T-helper 22 cell (primary cell): ENCODE data around the gene KY.

Experiments
- DNase-seq: peaks from one replicate; pipeline ENCODE4 v3.0.0-alpha.2; 2020; ENCODE audit warnings: low read depth

The KY gene

DNA sequence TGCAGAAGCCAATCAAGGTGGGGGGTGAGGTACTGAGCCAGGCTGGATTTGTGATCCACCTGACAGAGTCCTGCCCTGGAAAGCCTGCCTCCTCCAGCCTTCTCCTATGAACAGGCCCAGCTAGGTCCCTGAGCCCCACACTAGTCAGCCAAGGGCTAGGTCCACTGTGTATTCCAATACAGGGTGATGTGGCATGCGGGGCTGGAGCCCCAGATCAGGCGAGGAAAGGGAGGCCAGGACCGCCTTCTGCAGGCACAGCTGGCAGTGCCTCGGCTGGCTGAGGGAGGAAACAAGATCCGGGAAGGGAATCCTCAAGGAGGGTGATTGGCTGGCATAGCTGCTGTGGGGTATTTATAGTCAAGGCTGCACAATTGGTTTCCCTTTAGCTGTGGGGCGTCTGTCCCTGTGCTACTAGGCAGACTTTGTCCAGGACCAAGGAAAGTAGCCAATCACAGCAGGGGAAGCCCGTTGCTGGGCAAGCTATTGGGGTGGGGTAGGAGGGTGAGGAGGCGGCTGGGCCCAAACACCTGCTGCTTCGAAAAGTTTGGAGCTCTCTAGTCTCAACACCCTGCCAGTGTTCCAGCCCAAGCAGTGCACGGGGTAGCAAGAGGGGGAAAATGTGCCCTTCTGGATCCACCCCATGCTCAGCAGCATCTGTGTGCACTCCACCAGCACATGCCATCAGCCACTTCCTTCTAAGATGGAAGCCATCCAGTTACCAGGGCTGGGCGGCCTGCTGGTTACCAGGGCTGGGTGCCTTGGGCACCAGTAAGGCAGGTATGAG, 5.9 kb downstream of the KY start:
- DNase-seq, result no peak

- DNase-seq, result no peak
Observed at GRCh38 chr3:134643150-134643675, 7.6 kb downstream of the KY start.

GRCh38 chr3:134642445-134643149, 8.2 kb downstream of the KY start:
- DNase-seq, result no peak

DNA sequence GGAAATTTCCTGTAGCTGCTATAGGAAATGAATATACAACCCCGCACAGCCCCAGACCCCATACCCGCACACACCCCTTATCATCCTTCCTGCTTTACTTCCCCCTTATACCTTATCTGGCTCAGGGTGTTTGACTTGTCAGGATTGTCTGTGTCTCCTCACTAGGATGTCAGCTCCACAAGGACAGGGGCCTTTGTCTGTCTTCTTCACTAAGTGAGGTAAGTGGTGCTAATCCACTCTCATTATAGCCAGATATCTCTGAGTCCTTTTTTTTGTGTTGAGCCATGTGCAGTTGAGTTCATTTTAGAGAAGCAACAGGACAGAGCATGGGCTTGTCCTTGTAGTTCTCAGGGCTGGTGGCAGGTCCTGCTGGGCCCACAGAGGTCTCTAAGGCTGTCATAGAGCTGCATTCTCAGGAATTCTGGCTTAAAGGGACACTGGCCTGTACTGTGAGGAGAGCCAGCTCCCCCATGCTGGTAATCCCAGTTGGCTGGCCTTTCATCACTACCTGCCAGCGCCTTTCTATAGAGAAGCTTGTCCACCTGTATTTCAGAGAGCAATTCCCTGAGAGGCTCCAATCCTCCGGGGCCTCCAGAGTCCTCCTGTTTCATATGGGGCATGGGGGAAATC, 9.0 kb downstream of the KY start:
- no peak for DNase-seq

DNA sequence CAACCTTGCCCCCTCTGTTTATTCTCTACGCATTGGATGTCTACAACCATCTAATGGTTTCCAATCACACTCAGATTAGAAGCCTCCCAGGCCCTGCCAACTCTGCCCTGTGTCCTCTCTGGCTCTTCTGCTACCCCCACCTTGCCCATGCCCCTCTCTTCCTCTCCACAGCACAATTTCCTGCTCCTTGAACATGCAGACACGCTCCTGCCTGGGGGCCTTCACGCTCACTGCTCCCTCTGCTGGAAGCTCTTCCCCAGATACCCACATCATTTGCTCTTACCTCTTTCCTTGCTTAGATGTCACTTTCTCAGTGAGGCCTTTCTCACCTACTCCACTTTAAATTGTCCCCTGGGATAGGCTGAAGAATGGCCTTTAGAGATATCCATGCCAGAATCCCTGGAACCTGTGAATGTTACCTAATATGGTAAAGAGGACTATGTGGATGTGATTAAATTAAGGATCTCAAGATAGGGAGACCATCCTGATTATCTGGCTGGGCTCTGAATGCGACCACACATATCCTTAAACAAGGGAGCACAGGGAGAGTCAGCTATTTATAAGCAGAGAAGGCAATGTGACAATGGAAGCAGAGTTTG, 9.9 kb downstream of the KY start:
- no peak for DNase-seq

- no peak for DNase-seq
Observed at GRCh38 chr3:134640378-134640777, 10.4 kb downstream of the KY start.

DNA sequence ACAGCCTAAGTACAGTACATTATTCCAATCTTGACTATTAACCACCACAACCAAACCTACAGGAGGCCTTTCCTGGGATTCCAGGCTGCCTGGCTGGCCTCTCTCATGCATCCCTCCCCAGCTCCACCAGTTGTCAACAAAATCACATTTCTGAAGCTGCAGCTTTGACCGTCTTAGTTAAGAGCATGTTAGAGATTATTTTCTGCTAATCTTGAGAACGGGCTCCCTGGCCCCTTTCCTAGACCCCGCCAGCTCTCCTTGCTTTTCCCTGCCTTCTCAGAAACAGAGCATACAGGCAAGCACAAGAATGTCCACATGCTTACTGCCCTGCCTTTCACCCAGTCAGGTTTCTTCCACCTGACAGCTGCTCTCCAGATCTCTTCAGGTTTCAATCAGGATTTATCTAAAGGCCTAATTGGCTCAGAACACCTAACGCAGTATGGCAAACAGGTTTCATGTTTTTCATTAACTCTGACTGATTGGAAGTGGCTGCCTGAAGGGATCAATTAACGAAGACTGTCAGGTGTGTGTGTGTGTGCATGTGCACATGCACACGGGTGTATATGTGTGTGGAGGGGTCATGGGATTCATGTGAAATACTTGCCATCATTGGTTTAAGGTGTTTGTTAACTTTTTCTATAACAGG, 12.3 kb downstream of the KY start:
- no peak for DNase-seq

GRCh38 chr3:134636406-134636805, 14.4 kb downstream of the KY start:
- DNase-seq, result no peak

- DNase-seq, result no peak
Observed at GRCh38 chr3:134630506-134630905, 20.3 kb downstream of the KY start.

DNA sequence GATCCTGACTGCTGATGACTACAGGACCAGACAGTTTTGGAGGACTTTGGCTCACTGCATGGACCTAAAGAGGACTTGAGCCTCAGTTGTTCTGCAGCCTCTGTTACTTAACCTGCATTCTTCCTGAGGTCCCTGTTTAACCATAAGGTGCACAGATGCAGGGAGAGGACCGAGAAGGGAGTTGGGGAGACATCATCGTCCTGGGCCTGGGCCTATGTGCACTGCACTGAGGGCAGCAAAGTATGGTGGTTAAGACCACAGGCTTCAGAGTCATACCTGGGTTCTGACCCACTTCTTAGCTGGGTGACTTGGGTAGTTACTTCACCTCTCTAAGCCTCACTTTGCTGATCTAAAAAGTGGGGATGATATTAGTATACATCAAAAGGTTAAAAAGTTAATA, 21.9 kb downstream of the KY start:
- DNase-seq, result no peak

DNA sequence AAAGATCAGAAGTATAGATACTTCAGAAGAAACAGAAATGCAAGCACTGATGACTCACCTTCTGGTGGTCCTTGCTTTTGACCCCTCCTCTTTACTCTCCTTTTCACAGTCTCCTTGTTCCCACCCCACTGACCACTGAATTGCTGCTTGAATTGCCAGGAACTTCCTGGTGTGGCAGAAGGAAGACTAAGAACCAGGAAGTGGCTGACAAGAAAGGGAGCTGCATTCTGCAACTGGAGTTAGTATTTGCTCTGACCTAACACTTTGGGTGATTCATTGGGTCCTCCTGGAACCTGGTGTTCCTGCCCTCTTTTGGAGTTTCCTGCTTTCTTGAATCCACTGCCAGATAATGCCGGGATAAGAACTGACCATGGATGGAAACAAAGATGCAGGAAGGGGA, 23.0 kb downstream of the KY start:
- DNase-seq, result no peak

DNA sequence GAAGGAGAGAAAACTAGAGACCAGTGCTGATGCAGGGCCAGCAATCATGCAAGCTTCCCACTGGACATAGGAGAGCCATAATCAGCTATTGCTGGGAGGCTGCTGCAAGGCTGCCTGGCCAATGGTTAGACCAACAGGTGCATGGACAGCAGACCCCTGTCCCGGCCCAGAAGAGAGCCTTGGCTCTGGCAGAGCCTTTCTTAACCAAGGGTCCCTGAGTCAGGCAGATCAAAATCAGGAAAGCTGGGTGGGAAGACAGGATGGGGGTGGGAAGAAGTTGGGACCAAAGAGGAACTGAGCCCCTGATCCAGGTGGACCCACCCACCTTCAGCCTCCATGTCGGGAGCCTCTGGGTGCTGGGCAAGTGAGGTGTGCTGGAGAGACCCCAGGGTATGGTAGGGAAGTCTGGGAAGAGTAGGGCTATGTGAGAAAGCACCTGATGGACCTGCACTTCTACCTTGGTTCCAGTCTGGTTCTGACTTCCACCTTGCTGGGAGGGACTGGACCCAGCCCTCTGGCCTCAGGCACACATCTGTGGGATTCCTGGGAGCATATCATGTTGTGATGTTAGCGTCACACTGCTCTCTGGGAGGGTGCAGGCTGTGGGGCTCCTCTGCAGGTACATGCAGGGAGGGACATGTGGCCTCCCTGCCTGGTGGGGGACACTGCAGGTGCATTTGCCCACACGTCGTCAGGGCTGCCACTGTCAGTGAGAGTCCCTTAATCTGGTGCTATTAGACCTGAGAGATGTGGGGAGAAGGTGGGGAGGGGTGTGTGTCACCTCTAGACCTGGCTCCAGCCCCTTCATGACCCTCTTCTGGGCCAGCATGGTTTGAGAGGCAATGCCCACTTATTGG, 24.7 kb downstream of the KY start:
- DNase-seq, result no peak

DNA sequence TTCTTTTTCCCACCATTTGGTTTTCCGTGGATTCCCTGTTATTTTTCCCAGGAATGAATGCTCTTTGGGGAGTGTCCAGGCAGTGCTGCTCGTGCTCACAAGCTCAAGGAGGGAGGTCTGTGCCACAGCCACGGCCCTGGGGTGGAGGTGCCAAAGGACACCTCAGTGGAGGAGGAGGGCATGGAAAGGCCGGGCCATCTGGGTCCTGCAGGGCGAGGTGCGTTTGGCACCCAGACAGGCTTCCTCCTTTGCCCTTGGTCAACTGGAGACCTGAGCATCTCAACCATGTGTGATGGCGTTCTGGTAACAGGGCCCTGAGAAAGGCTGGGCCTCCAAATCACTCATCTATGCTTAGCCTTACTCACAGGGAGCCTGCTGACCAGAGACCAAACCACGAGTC, 25.4 kb downstream of the KY start:
- no peak for DNase-seq

DNA sequence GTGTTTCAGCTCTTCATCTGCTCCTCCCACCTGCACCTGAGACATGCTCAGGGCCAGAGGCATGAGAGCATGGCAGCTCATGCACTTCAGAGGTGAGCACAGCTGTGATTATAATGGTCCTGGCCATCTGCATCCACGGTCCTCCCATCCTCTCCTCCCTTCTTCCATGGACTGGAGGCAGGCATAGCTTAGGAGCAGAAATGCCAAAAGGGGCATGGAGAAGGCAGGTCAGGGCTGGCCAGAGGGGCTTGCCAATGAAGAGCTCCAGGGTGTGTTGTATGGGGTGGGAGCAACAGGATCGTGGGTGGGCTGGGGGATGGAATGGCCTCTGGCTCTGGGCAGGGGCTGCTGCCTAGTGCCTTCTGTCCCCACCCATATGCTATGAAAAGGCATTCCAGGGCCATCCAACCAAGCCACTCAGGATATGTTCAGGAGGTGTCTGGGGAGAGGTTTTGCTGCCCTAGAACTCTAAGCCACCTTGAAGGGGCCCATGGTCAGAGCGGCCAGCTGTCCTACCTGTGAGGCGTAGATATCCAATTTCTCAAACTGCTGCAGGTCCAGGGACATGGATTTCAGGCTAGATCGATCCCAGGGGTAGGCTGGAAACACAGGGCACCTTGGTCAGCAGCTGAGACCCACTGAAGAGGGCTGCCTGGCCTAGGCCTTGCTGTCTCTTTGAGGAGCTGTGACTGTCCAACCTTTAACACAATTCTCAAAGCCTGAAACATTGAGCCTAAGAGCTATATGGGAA, 26.1 kb downstream of the KY start:
- DNase-seq, result no peak

- DNase-seq, result no peak
Observed at GRCh38 chr3:134623615-134624245, 27.1 kb downstream of the KY start.

GRCh38 chr3:134622806-134623365, 27.9 kb downstream of the KY start:
- no peak for DNase-seq

DNA sequence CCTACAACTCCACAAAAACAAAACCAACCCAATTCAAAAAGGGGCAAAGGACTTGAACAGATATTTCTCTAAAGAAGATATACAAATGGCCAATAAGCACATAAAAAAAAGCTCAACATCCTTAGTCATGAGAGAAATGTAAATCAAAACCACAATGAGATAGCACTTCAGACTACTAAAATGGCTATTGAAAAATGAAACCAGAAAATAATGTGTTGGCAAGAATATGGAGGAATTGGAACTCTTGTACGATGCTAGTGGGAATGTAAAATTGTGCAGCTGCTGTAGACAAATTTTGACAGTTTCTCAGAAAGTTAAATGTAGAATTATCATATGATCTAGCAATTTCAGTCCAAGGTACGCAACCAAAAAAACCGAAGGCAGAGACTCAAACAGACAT, 29.0 kb downstream of the KY start:
- DNase-seq, result no peak

- no peak for DNase-seq
Observed at GRCh38 chr3:134620476-134621115, 30.2 kb downstream of the KY start.

DNA sequence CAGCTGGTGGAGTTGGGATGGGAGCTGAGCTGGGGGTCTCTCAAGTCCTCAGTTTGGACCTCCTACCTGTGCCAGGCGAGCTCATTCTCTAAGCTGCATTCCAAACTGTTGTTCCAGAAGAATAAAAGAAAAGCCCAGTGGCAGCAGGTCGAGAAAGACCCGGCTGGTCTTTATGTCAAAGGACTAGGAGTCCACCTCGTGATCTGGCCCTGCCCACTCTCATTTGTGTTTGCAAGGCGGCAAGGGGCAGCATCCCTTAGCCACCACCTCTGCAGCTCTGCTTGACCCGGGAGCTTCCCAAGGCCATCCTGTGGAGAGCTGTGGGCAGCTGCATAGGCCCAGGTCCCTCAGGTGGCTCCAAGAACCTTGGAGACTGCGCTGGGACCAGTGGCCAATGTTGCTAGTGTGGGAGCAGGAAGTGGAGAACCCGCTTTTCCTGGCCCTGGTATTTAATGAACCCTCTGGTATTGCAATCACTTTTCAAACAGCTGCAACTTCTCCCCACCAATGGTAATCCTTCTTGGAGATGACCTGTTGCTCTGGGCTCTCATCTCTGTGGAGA, 30.9 kb downstream of the KY start:
- no peak for DNase-seq
